Activated naive CD4-positive, alpha-beta T cell treated with anti-CD3 and anti-CD28 coated beads, Interleukin-2, amount 50 U/mL, for 24 hours (primary cell): ENCODE results near the gene INSL4.

Source experiments
- H3K27ac Mint-ChIP-seq: one replicate; pipeline ENCODE4 v1.8.0; 2021; ENCODE audit warnings: mild to moderate bottlenecking, mixed read lengths
- H3K27me3 Mint-ChIP-seq: one replicate; pipeline ENCODE4 v1.8.0; 2021; ENCODE audit warnings: mixed read lengths
- H3K36me3 Mint-ChIP-seq: one replicate; pipeline ENCODE4 v1.8.0; 2021; ENCODE audit warnings: mixed read lengths
- H3K4me1 Mint-ChIP-seq: one replicate; pipeline ENCODE4 v1.8.0; 2021; ENCODE audit warnings: mixed read lengths
- H3K4me3 Mint-ChIP-seq: one replicate; pipeline ENCODE4 v1.8.0; 2021; ENCODE audit warnings: mild to moderate bottlenecking, mixed read lengths
- H3K9me3 Mint-ChIP-seq: one replicate; pipeline ENCODE4 v1.8.0; 2021; ENCODE audit warnings: mixed read lengths

INSL4 gene

DNA sequence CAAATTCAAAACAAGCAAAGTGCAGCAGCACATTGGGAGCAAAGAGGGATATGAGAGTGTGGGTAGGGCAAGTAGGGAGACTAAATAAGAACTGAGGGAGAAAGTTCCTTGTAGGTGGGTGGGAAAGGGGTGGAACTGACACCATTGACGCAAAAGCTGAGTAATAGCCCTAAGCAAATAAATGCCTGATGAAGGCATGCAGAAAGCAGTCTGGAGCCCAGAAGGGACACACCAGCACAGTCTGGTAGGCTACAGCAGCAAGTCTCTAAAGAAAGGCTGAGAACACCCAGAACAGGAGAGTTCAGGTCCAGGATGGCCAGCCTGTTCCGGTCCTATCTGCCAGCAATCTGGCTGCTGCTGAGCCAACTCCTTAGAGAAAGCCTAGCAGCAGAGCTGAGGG, at the start of gene INSL4:
INSL4 (plus strand) TSS at position 208 of the 400 bp plus-strand sequence; CDS start at position 313, 105 bp downstream.
- Mint-ChIP-seq H3K27ac (no peak within 1 kb of the TSS), H3K4me1 (no peaks in the 10 kb centered on the region), H3K36me3 (no peaks in the 10 kb centered on the region), H3K4me3 (no peak within 1 kb of the TSS), H3K9me3 (no peaks in the 10 kb centered on the region), H3K27me3 (no peaks in the 10 kb centered on the region)

DNA sequence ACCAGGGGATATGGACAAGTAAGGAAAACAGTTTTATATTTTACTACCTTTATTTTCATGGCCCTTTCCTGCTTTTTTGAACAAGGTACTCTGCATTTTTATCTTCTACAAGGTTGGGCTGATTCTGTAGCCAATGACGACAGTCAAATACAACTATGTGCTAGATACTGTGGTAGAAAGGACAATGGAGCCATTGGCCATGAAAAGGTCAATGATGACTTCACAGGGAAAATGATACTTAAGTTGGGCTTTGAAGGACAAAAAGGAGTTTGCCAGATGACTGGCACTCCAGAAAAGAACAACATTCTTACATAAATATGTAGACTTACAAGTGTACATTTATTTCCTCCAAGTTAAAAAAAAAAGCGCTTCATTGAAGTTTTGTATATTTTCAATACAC, 46.4 kb upstream of the INSL4 start:
- Mint-ChIP-seq H3K27me3 (no peaks in the 10 kb centered on the region), H3K9me3 (no peaks in the 10 kb centered on the region), H3K4me1 (peaks cover 18% of the 10 kb centered on the region), H3K27ac (no peak overlapping the region), H3K4me3 (no peak overlapping the region), H3K36me3 (no peaks in the 10 kb centered on the region)

GRCh38 chr9:5185220-5185840, 45.9 kb upstream of the INSL4 start, which contains the start of gene INSL6:
Gene INSL6 (minus strand): TSS chr9:5185639. CDS start chr9:5185602, 37 bp downstream.
- Mint-ChIP-seq H3K27ac (no peak within 1 kb of the TSS), H3K27me3 (no peaks in the 10 kb centered on the region), H3K4me3 (no peak within 1 kb of the TSS), H3K36me3 (no peaks in the 10 kb centered on the region), H3K4me1 (peaks cover 18% of the 10 kb centered on the region), H3K9me3 (no peaks in the 10 kb centered on the region)

GRCh38 chr9:5186416-5187169, 44.6 kb upstream of the INSL4 start:
- Mint-ChIP-seq H3K27ac (no peak overlapping the region), H3K4me3 (no peak overlapping the region), H3K27me3 (no peaks in the 10 kb centered on the region), H3K4me1 (peaks cover 18% of the 10 kb centered on the region), H3K9me3 (no peaks in the 10 kb centered on the region), H3K36me3 (no peaks in the 10 kb centered on the region)

GRCh38 chr9:5188060-5188984, 42.9 kb upstream of the INSL4 start:
- Mint-ChIP-seq H3K27ac (no peak overlapping the region), H3K4me3 (no peak overlapping the region), H3K4me1 (peaks cover 16% of the 10 kb centered on the region), H3K36me3 (no peaks in the 10 kb centered on the region), H3K27me3 (no peaks in the 10 kb centered on the region), H3K9me3 (no peaks in the 10 kb centered on the region)

DNA sequence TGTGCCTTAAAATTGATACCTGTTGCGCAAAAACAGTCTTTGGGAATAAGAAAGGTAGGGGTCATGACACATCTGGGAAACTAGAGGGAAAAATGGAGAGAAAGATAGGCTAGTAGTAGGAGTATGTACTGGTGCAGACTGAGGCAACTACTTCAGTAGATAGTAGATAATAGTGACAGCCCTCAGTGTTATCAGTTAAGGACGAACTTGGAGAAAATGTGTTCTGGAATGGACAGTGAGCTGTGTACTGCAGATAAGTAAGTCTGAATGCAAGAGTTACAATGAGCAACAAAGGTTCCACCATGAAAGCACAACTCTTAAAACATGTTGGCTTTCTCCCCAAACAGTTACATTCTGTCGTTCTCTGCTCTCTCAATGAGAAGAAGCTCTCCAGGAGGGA, 39.2 kb upstream of the INSL4 start:
- H3K4me1 Mint-ChIP-seq, result peaks cover 2% of the 10 kb centered on the region
- H3K27ac Mint-ChIP-seq, result no peak overlapping the region
- no peaks in the 10 kb centered on the region for H3K36me3 Mint-ChIP-seq
- H3K9me3 Mint-ChIP-seq, result no peaks in the 10 kb centered on the region
- H3K4me3 Mint-ChIP-seq, result no peak overlapping the region
- H3K27me3 Mint-ChIP-seq, result no peaks in the 10 kb centered on the region

DNA sequence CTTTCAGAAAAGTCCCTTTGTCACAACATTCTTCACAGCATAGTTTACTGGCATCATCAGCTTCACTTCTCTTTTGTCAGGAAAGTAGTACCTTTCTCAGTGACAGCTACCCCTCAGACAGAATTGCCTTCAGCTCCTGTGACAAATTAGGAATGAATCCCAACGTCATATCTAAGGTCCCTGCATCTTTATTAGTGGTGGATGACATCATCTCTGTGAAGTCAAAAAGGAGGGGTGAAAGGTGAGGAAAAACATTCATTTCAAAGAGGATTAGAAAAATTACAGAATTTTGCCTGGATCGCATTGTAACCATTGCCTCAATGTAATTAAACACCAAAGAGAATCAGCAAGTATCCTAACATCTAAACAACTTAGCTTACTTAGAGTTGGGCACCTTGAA, 37.9 kb upstream of the INSL4 start:
- Mint-ChIP-seq H3K36me3 (no peaks in the 10 kb centered on the region), H3K4me3 (no peak overlapping the region), H3K27me3 (no peaks in the 10 kb centered on the region), H3K4me1 (no peaks in the 10 kb centered on the region), H3K9me3 (no peaks in the 10 kb centered on the region), H3K27ac (no peak overlapping the region)

DNA sequence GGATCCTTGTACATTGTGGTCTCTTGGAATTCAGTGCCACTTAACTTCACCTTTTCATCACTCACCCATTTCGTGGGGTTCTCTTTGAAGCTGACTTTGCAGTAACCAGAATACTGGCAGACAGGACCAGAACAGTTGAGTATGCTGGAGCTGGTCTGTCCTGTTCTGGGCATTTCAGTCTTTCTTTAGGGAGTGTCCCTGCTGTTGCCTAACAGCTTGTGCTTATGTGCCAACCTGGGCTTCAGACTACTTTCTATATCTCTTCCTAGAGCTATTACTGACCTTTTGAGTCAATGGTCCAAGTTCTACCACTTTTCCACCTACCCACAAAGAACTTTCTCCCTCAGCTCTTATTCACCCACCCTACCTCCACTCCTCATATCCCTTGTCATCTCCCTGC, 35.8 kb upstream of the INSL4 start:
- Mint-ChIP-seq H3K27me3 (no peaks in the 10 kb centered on the region), H3K4me3 (no peak overlapping the region), H3K4me1 (no peaks in the 10 kb centered on the region), H3K9me3 (no peaks in the 10 kb centered on the region), H3K27ac (no peak overlapping the region), H3K36me3 (no peaks in the 10 kb centered on the region)

DNA sequence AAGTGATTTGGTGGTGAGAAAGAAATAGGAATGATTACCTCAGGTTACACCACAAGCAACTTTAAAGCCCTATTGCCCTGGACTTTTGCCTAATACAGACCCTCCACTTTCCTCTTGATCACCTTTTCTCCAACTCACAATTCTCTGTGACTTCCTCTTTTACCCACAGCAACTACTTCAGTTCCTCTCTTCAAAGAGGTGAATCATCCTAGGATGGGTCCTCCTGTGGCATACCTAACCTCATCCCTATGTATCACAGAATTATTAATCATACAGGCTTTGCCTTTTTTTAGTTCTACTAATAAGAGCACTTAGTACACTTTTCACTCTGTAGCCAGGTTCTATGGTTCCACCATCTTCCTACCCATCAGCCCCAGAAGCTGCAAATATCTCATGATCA, 26.1 kb upstream of the INSL4 start:
- no peaks in the 10 kb centered on the region for H3K4me1 Mint-ChIP-seq
- peaks cover 4% of the 10 kb centered on the region for H3K36me3 Mint-ChIP-seq
- H3K9me3 Mint-ChIP-seq, result peaks cover 6% of the 10 kb centered on the region
- no peak overlapping the region for H3K4me3 Mint-ChIP-seq
- no peak overlapping the region for H3K27ac Mint-ChIP-seq
- H3K27me3 Mint-ChIP-seq, result no peaks in the 10 kb centered on the region

GRCh38 chr9:5230554-5230953, 665 bp upstream of the INSL4 start:
- no peak overlapping the region for H3K27ac Mint-ChIP-seq
- no peaks in the 10 kb centered on the region for H3K27me3 Mint-ChIP-seq
- H3K4me1 Mint-ChIP-seq, result no peaks in the 10 kb centered on the region
- no peaks in the 10 kb centered on the region for H3K36me3 Mint-ChIP-seq
- H3K9me3 Mint-ChIP-seq, result no peaks in the 10 kb centered on the region
- no peak overlapping the region for H3K4me3 Mint-ChIP-seq

- H3K36me3 Mint-ChIP-seq, result no peaks in the 10 kb centered on the region
- peaks cover 19% of the 10 kb centered on the region for H3K4me1 Mint-ChIP-seq
- no peak overlapping the region for H3K27ac Mint-ChIP-seq
- H3K9me3 Mint-ChIP-seq, result no peaks in the 10 kb centered on the region
- H3K27me3 Mint-ChIP-seq, result no peaks in the 10 kb centered on the region
- H3K4me3 Mint-ChIP-seq, result no peak overlapping the region
These were observed 32.4 kb downstream of the INSL4 start for GRCh38 chr9:5263351-5264218.

DNA sequence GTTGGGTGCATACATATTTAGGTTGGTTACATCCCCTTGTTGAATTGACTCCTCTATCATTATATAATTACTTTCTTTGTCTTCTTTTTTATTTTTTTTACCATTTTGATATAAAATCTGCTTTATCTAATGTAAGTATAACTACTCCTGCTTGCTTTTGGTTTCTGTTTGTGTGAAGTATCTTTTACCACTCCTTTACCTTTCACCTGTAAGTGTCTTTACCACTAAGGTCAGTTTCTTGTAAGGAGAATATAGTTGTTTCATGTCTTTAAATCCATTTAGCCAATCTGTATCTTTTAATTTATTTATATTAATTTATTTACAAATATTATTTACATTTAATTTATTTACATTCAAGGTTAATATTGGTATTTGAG, 33.0 kb downstream of the INSL4 start:
- H3K9me3 Mint-ChIP-seq, result no peaks in the 10 kb centered on the region
- no peak overlapping the region for H3K4me3 Mint-ChIP-seq
- no peaks in the 10 kb centered on the region for H3K27me3 Mint-ChIP-seq
- no peaks in the 10 kb centered on the region for H3K36me3 Mint-ChIP-seq
- peaks cover 19% of the 10 kb centered on the region for H3K4me1 Mint-ChIP-seq
- no peak overlapping the region for H3K27ac Mint-ChIP-seq

DNA sequence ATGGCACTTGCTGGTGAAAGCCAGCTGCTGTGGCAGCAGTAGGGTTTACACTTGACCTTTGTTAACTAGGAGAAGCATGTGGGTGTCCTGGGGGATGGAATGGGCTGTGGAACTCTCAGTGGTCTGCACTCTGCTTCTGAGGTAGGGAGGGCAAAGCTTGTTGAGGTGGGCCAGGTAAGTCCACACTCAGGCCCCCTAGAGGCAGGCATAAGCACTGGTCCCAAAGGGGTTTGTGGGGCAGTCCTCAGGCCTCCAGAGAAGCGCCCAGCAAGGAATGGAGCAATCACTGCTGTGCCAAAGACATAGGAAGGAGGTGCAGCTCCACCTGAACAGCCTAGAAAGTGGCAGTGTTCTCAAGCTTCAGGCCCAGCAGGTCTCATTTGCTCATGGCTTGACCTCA, 34.7 kb downstream of the INSL4 start:
- H3K36me3 Mint-ChIP-seq, result no peaks in the 10 kb centered on the region
- no peak overlapping the region for H3K4me3 Mint-ChIP-seq
- no peaks in the 10 kb centered on the region for H3K9me3 Mint-ChIP-seq
- H3K4me1 Mint-ChIP-seq, result peaks cover 19% of the 10 kb centered on the region
- H3K27ac Mint-ChIP-seq, result no peak overlapping the region
- H3K27me3 Mint-ChIP-seq, result no peaks in the 10 kb centered on the region

DNA sequence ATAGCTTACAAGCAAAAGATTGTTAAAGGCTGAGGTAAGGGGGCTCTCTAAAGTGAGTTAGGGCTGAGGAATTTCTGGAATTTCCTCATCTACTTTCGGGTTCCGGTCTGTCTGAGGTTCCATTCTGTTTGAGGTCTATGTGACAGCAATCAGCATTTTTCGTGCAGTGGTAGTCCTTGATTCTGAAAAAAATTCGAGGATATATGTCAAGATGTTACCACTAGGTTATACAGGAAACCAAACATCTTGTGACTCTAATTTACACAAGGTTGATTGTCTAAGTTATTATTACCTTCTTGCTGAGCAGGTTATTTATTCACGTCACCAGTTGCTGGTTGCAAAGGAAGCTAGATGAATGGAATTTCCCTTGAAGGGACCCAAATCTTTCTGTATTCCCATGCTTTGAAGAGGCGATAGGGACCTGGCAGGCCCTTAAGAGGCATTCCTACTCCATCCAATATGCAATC, 38.1 kb downstream of the INSL4 start:
- H3K4me1 Mint-ChIP-seq, result peaks cover 10% of the 10 kb centered on the region
- no peak overlapping the region for H3K4me3 Mint-ChIP-seq
- H3K36me3 Mint-ChIP-seq, result no peaks in the 10 kb centered on the region
- no peak overlapping the region for H3K27ac Mint-ChIP-seq
- H3K9me3 Mint-ChIP-seq, result no peaks in the 10 kb centered on the region
- H3K27me3 Mint-ChIP-seq, result peaks cover 2% of the 10 kb centered on the region

GRCh38 chr9:5274770-5275169, 43.6 kb downstream of the INSL4 start:
- Mint-ChIP-seq H3K27ac (no peak overlapping the region), H3K4me1 (no peaks in the 10 kb centered on the region)

More at GRCh38 chr9:5274770-5275169, 43.6 kb downstream of the INSL4 start:
- peaks cover 2% of the 10 kb centered on the region for H3K27me3 Mint-ChIP-seq
- H3K9me3 Mint-ChIP-seq, result no peaks in the 10 kb centered on the region
- no peak overlapping the region for H3K4me3 Mint-ChIP-seq
- peaks cover 4% of the 10 kb centered on the region for H3K36me3 Mint-ChIP-seq
